Measurements from ENCODE around the gene PCSK9. TPM values are rescaled to one million over a fixed set of nuclear protein-coding genes. Genes with fewer than 3 reads are reported as not detected.
A peak's percentile ranks its signal among the peaks of the same experiment; 100 is the strongest.

Gene PCSK9
- total RNA-seq, 2 donors from 2014 or later: 0.45 TPM; not detected in 1

GRCh38 chr1:54994355-54994990 lies 44.9 kb upstream of the PCSK9 start:
- WGBS: 80% methylated on average over 6 of the region's 6 CpGs
- no peaks in the 10 kb centered on the region for H3K27me3 ChIP-seq (replicated peaks; ENCODE audit: insufficient read depth)
- no peak overlapping the region for H3K4me3 ChIP-seq
- intact Hi-C loops (cut with DNase I): no loop called here
- H3K27ac ChIP-seq: no peak overlapping the region
- H3K4me1 ChIP-seq (replicated peaks): no peaks in the 10 kb centered on the region
- no peaks in the 10 kb centered on the region for H3K36me3 ChIP-seq
- no peaks in the 10 kb centered on the region for H3K9me3 ChIP-seq
- DNase-seq (ENCODE audit: low spot score): no peak
- no peak for TF ChIP-seq POLR2A (IDR thresholded peaks at IDR 0.05)
- TF ChIP-seq CTCF (IDR thresholded peaks at IDR 0.05): no peak

- intact Hi-C loops (cut with DNase I): no loop called here
- no peaks in the 10 kb centered on the region for H3K4me1 ChIP-seq (replicated peaks)
- 78% methylated on average over 12 of the region's 12 CpGs for WGBS
Observed at GRCh38 chr1:54995013-54995760, 44.2 kb upstream of the PCSK9 start.

GRCh38 chr1:54995835-54996234 lies 43.5 kb upstream of the PCSK9 start:
- no peaks in the 10 kb centered on the region for H3K4me1 ChIP-seq (replicated peaks)
- H3K27me3 ChIP-seq (replicated peaks; ENCODE audit: insufficient read depth): no peaks in the 10 kb centered on the region
- H3K36me3 ChIP-seq: no peaks in the 10 kb centered on the region
- intact Hi-C loops (cut with DNase I): loop anchor here (2.0 kb wide), 1 partner anchor 45 kb away; no protein-coding TSS in a partner anchor
- no peak overlapping the region for H3K27ac ChIP-seq
- no peak overlapping the region for H3K4me3 ChIP-seq
- TF ChIP-seq POLR2AphosphoS5 (IDR thresholded peaks at IDR 0.05): no peak
- TF ChIP-seq POLR2A (IDR thresholded peaks at IDR 0.05): no peak
- no peak for TF ChIP-seq CTCF (IDR thresholded peaks at IDR 0.05)
- DNase-seq (ENCODE audit: low spot score): no peak
- no peaks in the 10 kb centered on the region for H3K9me3 ChIP-seq
- 86% methylated on average over 9 of the region's 9 CpGs for WGBS

More at GRCh38 chr1:54995013-54995760, 44.2 kb upstream of the PCSK9 start:
- no peak for DNase-seq (ENCODE audit: low spot score)
- H3K36me3 ChIP-seq: no peaks in the 10 kb centered on the region
- no peak overlapping the region for H3K4me3 ChIP-seq
- H3K9me3 ChIP-seq: no peaks in the 10 kb centered on the region
- no peaks in the 10 kb centered on the region for H3K27me3 ChIP-seq (replicated peaks; ENCODE audit: insufficient read depth)
- no peak for TF ChIP-seq POLR2A (IDR thresholded peaks at IDR 0.05)
- no peak for TF ChIP-seq POLR2AphosphoS5 (IDR thresholded peaks at IDR 0.05)
- TF ChIP-seq CTCF (IDR thresholded peaks at IDR 0.05): no peak
- H3K27ac ChIP-seq: no peak overlapping the region

- Histone ChIP-seq H3K27ac (no peak overlapping the region), H3K36me3 (no peaks in the 10 kb centered on the region), H3K4me1 (replicated peaks) (no peaks in the 10 kb centered on the region), H3K27me3 (replicated peaks; ENCODE audit: insufficient read depth) (no peaks in the 10 kb centered on the region), H3K4me3 (no peak overlapping the region), H3K9me3 (no peaks in the 10 kb centered on the region)
- intact Hi-C loops (cut with DNase I): loop anchor here (2.0 kb wide), 1 partner anchor 46 kb away; no protein-coding TSS in a partner anchor
- TF ChIP-seq CTCF (IDR thresholded peaks at IDR 0.05): peak; percentile 79 to 88 (median 82)
- TF ChIP-seq POLR2AphosphoS5 (IDR thresholded peaks at IDR 0.05): no peak
- WGBS: 5% methylated on average over 23 of the region's 23 CpGs
- DNase-seq (ENCODE audit: low spot score): peak; percentile 43
Observed at GRCh38 chr1:54996359-54996868, 42.9 kb upstream of the PCSK9 start.
